NCI-H774 (cell line): ENCODE results near the gene EVI5L.
"Not testable (repeated sequence)": the region's sequence is repeated elsewhere in the genome, so short reads cannot be mapped to it uniquely, and the experiment has no call there.

ENCODE experiments used
- DNase-seq: peaks from one replicate; lab custom pipeline; 2025; lab: John Stamatoyannopoulos, UW

Gene EVI5L

GRCh38 chr19:7846155-7846646, 16.2 kb downstream of the EVI5L start:
- DNase-seq: no peak

GRCh38 chr19:7847664-7848063, 17.6 kb downstream of the EVI5L start:
- DNase-seq: no peak

- no peak for DNase-seq
Observed at GRCh38 chr19:7848779-7849457, 18.9 kb downstream of the EVI5L start.

- DNase-seq: no peak
Observed at GRCh38 chr19:7849631-7849999, 19.6 kb downstream of the EVI5L start.

GRCh38 chr19:7850000-7850813, 20.2 kb downstream of the EVI5L start:
- DNase-seq: no peak

- no peak for DNase-seq
Observed at GRCh38 chr19:7850945-7851622, 21.1 kb downstream of the EVI5L start.

GRCh38 chr19:7851623-7852500, 21.8 kb downstream of the EVI5L start:
- DNase-seq: no peak

GRCh38 chr19:7852851-7853769, 23.1 kb downstream of the EVI5L start:
- DNase-seq: peak; percentile 89

- no peak for DNase-seq
Observed at GRCh38 chr19:7853770-7854128, 23.7 kb downstream of the EVI5L start.

GRCh38 chr19:7855426-7856108, 25.5 kb downstream of the EVI5L start:
- no peak for DNase-seq

- DNase-seq: no peak
Observed at GRCh38 chr19:7856109-7856591, 26.1 kb downstream of the EVI5L start.

GRCh38 chr19:7856679-7857663, 27.0 kb downstream of the EVI5L start:
- DNase-seq: no peak

GRCh38 chr19:7857727-7858108, 27.7 kb downstream of the EVI5L start:
- no peak for DNase-seq

- DNase-seq: no peak
Observed at GRCh38 chr19:7858109-7858770, 28.2 kb downstream of the EVI5L start.

- not testable (repeated sequence) for DNase-seq
Observed at GRCh38 chr19:7859087-7859486, 29.1 kb downstream of the EVI5L start.

- DNase-seq: no peak
Observed at GRCh38 chr19:7859831-7860713, 30.1 kb downstream of the EVI5L start.
